Measurements from ENCODE around the gene UNK.

Gene UNK

DNA sequence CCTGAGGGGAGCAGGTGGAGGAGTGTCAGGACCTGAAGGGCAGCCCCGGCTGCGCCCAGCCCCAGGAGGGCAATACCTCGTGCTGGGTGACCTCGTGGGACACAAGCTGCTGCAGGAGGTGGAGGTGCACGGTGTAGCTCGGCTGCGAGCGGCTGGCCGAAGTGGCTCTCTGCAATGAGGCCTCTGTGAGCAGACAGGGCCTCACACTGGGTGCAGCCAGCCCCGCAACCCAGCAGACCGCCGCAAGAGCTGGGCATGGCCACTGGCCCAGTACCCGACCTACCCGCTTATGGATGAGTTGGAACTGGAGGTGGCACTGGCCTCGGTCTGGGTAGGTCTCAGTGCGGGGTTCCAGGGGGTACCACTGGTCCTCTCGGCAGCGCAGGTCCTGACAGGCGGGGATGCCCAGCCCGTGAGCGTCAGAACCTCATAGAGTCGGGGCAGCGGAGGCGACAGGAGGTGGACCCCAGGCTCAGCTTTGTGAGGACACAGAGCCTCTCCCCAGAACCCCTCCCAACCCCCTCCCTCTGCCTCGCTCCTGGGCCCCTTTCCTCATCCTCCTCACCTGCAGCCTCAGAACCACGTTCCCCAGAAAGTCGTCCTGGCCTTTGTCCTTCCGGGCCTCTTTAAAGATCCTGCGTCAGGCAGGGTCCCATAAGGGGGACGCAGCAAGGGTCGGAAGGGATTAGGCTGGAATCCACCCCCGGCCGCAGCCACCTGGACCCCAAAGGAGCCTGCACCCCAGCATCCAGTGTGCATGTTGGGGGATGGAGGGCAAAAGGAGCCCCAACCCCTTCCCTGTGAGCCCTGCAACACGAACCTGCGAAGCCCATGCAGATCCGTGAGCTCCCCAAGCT lies 55.6 kb downstream of the UNK start:
- TF ChIP-seq NFRKB (IDR thresholded peaks at IDR 0.05) (no peak), TARDBP (IDR thresholded peaks at IDR 0.05) (no peak), LEF1 (IDR thresholded peaks at IDR 0.05; ENCODE audit: borderline replicate concordance) (no peak), FOXM1 (IDR thresholded peaks at IDR 0.05; ENCODE audit: borderline replicate concordance) (no peak), BHLHE40 (IDR thresholded peaks at IDR 0.05; ENCODE audit: borderline replicate concordance) (no peak), HDGF (IDR thresholded peaks at IDR 0.05; ENCODE audit: borderline replicate concordance) (no peak)
- no peak for DNase-seq (ENCODE audit: extremely low spot score)
- ChIA-PET CTCF (interaction anchor here (1.0 to 1.3 kb wide), 2 partner anchors 8 to 9 kb away, joined by 3 to 5 read pairs; no protein-coding TSS in a partner anchor), POLR2A (interaction anchor here (1.2 to 1.7 kb wide), 3 partner anchors 9 to 60 kb away, joined by 3 to 9 read pairs (median 3); partner anchors contain the start of gene WBP2)

DNA sequence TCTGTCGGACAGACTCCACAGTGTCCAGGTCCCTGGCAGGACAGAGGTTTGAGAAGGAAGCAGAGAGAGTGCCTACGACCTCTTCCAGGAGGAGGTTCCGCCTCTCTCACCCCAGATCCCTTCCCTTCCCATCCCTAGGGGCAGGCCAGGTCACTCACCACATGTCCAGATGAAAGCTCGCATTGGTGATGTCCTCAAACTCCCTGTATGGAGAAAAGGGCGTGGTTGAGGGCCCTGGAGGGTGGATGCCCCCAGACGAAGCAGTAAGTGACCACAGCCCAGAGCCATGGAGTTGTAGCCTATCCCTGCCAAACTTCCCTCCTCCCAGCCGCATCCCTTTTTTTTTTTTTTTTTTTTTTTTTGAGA lies 56.2 kb downstream of the UNK start:
- no peak for TF ChIP-seq FOXA1 (IDR thresholded peaks at IDR 0.05)
- no peak for TF ChIP-seq FOXK2 (IDR thresholded peaks at IDR 0.05)
- no peak for TF ChIP-seq ZNF384 (IDR thresholded peaks at IDR 0.05)
- TF ChIP-seq FOXM1 (IDR thresholded peaks at IDR 0.05; ENCODE audit: borderline replicate concordance): no peak
- no peak for TF ChIP-seq L3MBTL2 (conservative IDR thresholded peaks at IDR 0.05)
- TF ChIP-seq NFRKB (IDR thresholded peaks at IDR 0.05): no peak
- no peak for TF ChIP-seq TARDBP (IDR thresholded peaks at IDR 0.05)
- DNase-seq (ENCODE audit: extremely low spot score): no peak
- POLR2A ChIA-PET: interaction anchor here (1.2 to 1.7 kb wide), 2 partner anchors 14 to 61 kb away, joined by 3 to 9 read pairs; partner anchors contain the start of gene WBP2
- CTCF ChIA-PET: interaction anchor here (0.7 to 1.0 kb wide), 2 partner anchors 8 to 1128 kb away, joined by 3 read pairs; no protein-coding TSS in a partner anchor

DNA sequence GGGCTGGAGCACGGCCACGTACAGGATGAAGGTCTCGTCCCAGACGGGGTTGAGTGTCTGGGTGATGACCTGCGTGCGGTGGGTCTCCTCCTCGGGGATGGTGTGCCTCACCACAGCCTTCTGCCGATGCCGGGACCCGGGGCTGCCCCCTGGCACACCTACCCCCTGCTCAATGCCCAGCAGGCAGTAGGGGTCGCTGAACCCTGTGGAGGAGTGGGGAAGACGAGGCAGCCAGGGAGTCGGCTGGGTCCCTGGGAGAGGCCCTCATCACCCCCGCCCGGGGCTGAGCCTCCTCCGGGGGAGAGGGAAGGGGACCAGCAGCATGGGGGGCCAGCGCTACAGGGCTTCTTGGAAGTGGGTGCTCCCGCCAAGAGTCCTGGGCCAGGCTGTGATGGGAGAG lies 57.8 kb downstream of the UNK start:
- TF ChIP-seq FOXA1 (IDR thresholded peaks at IDR 0.05) (no peak), L3MBTL2 (conservative IDR thresholded peaks at IDR 0.05) (no peak), TARDBP (IDR thresholded peaks at IDR 0.05) (no peak), LEF1 (IDR thresholded peaks at IDR 0.05; ENCODE audit: borderline replicate concordance) (no peak), ZNF384 (IDR thresholded peaks at IDR 0.05) (no peak), HDGF (IDR thresholded peaks at IDR 0.05; ENCODE audit: borderline replicate concordance) (no peak), SP1 (IDR thresholded peaks at IDR 0.05) (no peak), BHLHE40 (IDR thresholded peaks at IDR 0.05; ENCODE audit: borderline replicate concordance) (no peak), FOXK2 (IDR thresholded peaks at IDR 0.05) (no peak), ELF4 (IDR thresholded peaks at IDR 0.05) (no peak), ARNT (IDR thresholded peaks at IDR 0.05) (no peak), FOXM1 (IDR thresholded peaks at IDR 0.05; ENCODE audit: borderline replicate concordance) (no peak), SUZ12 (IDR thresholded peaks at IDR 0.05) (no peak)
- TF ChIP-seq, protein P1, sequence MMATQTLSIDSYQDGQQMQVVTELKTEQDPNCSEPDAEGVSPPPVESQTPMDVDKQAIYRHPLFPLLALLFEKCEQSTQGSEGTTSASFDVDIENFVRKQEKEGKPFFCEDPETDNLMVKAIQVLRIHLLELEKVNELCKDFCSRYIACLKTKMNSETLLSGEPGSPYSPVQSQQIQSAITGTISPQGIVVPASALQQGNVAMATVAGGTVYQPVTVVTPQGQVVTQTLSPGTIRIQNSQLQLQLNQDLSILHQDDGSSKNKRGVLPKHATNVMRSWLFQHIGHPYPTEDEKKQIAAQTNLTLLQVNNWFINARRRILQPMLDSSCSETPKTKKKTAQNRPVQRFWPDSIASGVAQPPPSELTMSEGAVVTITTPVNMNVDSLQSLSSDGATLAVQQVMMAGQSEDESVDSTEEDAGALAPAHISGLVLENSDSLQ (IDR thresholded peaks at IDR 0.05): no peak
- ChIA-PET POLR2A (no interaction called here), CTCF (no interaction called here)
- DNase-seq (ENCODE audit: extremely low spot score): no peak

DNA sequence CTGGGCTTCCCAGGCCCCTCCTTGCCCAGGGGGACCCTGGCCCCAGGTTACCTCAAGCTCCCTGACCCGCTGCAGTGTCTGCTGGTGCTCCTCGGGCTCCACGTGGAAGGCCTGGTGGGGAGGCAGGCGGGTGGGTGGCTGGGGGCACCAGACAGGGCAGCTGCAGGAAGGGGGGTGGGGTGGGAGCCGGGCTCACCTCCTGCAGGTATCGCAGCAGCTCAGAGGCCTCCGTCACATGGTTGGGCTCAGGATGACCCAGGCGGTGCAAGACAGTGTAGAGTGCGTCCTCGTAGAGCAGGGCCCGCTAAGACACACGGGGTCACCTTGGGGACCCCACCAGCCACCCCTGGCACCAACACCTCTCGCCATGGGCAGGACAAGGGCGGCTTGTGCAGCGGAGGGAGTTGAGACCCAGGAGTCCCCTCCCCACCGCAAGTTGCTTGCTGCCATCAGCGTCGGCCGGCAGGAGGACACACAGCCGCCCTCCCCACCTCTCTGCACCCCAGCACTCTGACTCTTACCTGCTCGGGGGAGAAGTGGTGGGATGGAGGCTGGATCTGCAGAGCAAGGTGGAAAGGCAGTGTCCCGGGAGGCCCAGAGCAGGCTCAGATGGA lies 58.5 kb downstream of the UNK start:
- ChIA-PET CTCF (no interaction called here), POLR2A (interaction anchor here (4.4 kb wide), 1 partner anchor 63 kb away, joined by 22 read pairs; a partner anchor contains a TSS)
- TF ChIP-seq, protein P1 (IDR thresholded peaks at IDR 0.05): no peak
- TF ChIP-seq SP1 (IDR thresholded peaks at IDR 0.05): no peak
- TF ChIP-seq FOXM1 (IDR thresholded peaks at IDR 0.05; ENCODE audit: borderline replicate concordance): no peak
- TF ChIP-seq TARDBP (IDR thresholded peaks at IDR 0.05): no peak
- TF ChIP-seq ZNF384 (IDR thresholded peaks at IDR 0.05): no peak
- no peak for TF ChIP-seq NFRKB (IDR thresholded peaks at IDR 0.05)
- no peak for TF ChIP-seq FOXA1 (IDR thresholded peaks at IDR 0.05)
- TF ChIP-seq ARNT (IDR thresholded peaks at IDR 0.05): no peak
- TF ChIP-seq SUZ12 (IDR thresholded peaks at IDR 0.05): no peak
- TF ChIP-seq CTBP1 (IDR thresholded peaks at IDR 0.05; ENCODE audit: borderline replicate concordance): no peak
- TF ChIP-seq HDGF (IDR thresholded peaks at IDR 0.05; ENCODE audit: borderline replicate concordance): no peak
- DNase-seq (ENCODE audit: extremely low spot score): no peak

DNA sequence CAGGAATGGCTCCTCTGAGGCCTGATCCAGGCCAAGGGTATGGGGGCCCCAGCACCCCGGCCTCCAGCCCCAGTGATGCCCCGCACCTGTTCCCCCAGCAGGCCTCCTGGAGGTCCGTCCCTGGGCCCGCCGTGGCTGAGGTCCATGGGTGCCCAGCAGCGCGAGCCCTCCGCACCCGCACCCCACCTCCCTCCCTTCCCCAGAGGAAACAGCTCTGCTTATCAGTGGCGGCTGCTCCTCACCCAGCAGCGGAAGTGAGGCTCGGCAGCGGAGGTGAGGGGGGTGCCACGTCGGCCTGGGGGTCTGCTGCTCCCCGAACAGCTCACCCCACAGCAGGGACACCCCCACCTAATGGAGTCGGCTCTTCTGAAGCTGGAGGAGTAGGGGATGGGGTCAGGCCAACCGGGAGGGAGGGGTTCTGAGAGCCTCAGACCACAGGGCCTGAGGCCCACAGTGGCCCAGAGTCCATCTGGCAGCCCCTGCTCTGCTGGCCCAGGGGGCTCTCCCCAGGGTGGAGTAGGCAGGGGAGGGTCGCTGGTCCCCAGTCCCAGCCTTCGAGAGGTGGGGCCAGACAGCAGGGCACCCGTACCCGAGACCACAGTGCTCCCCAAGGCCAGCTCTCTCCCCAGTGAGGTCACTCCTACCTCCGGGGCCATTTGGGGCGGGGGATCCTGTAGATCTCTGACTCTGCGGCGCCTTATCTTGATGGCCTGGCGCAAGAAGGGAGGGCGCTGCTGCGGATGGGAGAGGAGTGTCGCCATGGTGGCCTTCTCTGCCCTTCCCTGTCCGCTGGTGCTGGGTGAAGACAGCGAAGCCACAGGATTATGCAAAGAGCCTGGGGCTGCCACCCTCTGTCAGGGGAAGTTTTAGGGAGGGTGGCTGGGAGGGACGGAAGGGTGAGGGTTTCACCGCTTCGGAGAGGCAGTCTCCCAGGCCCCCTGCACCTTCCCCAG lies 59.2 kb downstream of the UNK start, which contains the start of gene UNC13D:
Gene UNC13D, minus strand, starts transcription at position 828 of the 953 bp plus-strand sequence. Its CDS starts 67 bp downstream, at position 761.
- POLR2A ChIA-PET: interaction anchor here (3.4 to 4.4 kb wide), 2 partner anchors 11 to 64 kb away, joined by 22 to 39 read pairs; partner anchors contain the start of gene WBP2
- DNase-seq (ENCODE audit: extremely low spot score): no peak
- no peak for TF ChIP-seq TARDBP (IDR thresholded peaks at IDR 0.05)
- no peak for TF ChIP-seq FOXK2 (IDR thresholded peaks at IDR 0.05)
- TF ChIP-seq SP1 (IDR thresholded peaks at IDR 0.05): no peak
- no peak for TF ChIP-seq ZNF384 (IDR thresholded peaks at IDR 0.05)
- TF ChIP-seq SUZ12 (IDR thresholded peaks at IDR 0.05): no peak
- TF ChIP-seq BHLHE40 (IDR thresholded peaks at IDR 0.05; ENCODE audit: borderline replicate concordance): no peak
- TF ChIP-seq LEF1 (IDR thresholded peaks at IDR 0.05; ENCODE audit: borderline replicate concordance): no peak
- TF ChIP-seq NFRKB (IDR thresholded peaks at IDR 0.05): no peak
- TF ChIP-seq L3MBTL2 (conservative IDR thresholded peaks at IDR 0.05): no peak
- no peak for TF ChIP-seq HDGF (IDR thresholded peaks at IDR 0.05; ENCODE audit: borderline replicate concordance)
- TF ChIP-seq, protein P1 (IDR thresholded peaks at IDR 0.05): no peak
- no peak for TF ChIP-seq CTBP1 (IDR thresholded peaks at IDR 0.05; ENCODE audit: borderline replicate concordance)
- TF ChIP-seq FOXM1 (IDR thresholded peaks at IDR 0.05; ENCODE audit: borderline replicate concordance): no peak
- no peak for TF ChIP-seq FOXA1 (IDR thresholded peaks at IDR 0.05)
- TF ChIP-seq ELF4 (IDR thresholded peaks at IDR 0.05): no peak
- no peak for TF ChIP-seq ARNT (IDR thresholded peaks at IDR 0.05)
- CTCF ChIA-PET: no interaction called here

All from HEK293T (cell line).